HG03097 (cell line): ENCODE data around the gene SERPINA9.
"Not testable (repeated sequence)": the region's sequence is repeated elsewhere in the genome, so short reads cannot be mapped to it uniquely, and the experiment has no call there.

Source experiments
- ATAC-seq: cut with Tn5 transposase; IDR thresholded peaks from one replicate; pipeline ENCODE4 v1.9.1; 2021; ENCODE audit not compliant: unreplicated experiment, low FRiP score

SERPINA9 gene

DNA sequence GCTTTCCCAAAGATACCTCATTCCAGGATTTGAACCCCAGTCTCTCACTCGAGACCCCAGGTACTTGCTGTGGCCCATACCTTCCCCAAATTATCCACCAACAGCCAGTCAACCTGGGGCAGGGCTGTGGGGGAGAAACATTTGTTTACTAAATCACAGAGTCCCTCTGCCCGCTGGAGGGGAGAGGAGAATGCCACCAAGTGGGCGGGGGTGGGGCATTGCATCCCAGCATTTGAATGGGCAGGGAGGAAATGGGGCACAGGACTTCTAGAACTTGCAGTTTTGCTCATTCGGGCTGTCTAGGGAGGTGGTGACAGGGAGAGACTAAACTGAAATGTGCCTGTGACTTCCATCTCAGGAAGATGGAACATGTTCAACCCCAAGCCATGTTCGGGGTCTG lies 10.9 kb upstream of the SERPINA9 start:
- no peak for ATAC-seq

DNA sequence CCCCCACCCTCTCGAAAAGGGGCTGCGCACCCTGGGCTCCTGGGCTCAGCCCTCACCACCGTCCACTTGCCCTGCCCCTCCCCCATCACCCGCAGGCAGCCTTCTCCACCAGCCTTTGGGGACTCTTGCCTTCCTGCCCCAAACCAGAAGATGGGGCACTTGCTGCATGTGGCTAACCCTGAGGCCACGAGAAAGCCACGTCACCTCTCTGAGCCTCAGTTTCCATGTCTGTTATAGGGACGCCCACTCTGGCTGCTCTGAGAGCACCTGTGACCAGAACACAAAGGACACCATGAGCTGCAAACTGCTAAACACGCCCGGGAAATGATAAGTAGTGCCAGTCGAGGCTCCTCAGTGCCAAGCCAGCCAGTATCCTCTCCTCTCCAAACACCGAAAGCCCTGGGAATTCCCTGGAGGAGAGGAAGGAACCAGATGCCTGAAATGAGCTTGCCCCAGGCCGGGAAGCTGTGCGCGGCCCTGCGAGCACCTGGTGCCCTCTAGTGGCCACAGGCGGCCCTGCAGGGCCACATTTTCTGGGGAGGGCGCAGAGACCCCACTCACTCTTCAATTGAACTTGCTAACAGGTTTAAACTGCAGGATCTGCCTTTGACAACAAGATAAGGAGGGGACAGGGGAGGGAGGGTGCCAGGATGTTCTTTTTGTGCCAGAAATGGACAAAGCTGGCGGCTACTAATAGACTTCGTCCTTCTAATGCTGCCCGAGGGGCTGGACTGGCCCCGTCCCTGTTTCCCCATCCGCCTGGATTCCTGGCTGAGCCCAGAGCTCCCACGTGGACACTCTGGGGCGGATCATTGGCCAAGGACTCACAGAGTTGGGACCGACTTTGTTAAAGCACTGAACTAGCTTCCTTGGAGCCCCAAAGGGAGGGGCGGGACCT lies 10.2 kb upstream of the SERPINA9 start:
- ATAC-seq: no peak

DNA sequence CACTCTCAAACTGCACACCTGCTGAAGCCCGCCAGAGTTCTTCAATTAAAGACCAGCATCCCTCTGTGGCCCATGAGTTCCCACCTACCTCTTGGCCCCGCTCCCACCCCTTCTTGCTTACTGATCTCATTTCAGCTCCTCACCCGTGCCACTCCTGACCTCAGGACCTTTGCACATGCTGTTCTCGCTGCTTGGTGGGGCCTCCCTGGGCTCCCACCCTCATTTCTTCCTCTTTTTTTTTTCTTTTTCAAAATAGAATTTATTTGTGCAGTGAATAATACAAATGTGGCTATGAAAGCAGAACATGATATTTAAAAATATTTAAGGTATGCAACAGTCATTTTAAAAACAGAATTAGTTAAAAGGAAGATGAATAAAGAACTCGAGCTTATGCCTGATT lies 8.5 kb upstream of the SERPINA9 start:
- ATAC-seq: no peak

DNA sequence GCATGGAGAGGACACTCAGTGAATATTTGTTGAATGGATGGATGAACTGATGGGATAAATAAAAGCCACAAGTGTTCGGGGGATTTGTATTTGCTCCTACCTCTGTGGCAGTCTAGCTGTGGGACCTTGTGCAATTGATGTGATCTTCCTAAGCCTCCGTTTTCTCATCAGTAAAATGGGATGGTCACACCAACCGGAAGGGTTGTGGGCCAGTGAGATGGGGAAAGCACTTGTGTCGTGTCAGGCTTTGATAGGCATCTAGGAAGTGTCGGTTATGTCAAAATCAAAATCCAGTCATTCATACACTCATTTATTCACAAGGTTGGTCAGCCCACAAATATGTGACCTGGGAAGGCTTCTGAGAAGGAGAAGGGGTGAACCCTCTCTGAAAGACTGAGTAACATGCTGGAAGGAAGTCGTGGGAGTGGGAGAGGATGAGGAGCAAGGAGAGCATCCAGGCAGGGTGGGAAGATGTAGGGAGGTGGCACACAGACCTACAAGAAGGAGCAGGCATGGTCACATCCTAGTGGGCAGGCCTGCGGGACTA lies 7.8 kb upstream of the SERPINA9 start:
- ATAC-seq: no peak

DNA sequence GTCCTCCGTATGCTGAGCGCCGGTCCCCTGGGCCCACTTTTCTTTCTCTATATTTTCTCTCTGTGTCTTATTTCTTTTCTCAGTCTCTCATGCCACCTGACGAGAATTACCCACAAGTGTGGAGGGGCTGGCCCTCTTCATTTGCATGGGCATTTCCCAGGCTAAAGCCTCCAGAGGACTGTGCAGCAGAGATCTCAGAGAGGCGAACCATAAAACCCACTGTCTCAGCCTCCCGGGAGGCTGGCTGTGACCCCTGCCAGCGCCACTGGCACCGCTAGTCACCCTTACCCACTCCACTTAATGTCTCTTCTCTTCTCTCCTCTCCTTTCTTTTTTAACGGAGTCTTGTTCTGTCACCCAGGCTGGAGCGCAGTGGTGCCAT lies 7.1 kb upstream of the SERPINA9 start:
- ATAC-seq: no peak

DNA sequence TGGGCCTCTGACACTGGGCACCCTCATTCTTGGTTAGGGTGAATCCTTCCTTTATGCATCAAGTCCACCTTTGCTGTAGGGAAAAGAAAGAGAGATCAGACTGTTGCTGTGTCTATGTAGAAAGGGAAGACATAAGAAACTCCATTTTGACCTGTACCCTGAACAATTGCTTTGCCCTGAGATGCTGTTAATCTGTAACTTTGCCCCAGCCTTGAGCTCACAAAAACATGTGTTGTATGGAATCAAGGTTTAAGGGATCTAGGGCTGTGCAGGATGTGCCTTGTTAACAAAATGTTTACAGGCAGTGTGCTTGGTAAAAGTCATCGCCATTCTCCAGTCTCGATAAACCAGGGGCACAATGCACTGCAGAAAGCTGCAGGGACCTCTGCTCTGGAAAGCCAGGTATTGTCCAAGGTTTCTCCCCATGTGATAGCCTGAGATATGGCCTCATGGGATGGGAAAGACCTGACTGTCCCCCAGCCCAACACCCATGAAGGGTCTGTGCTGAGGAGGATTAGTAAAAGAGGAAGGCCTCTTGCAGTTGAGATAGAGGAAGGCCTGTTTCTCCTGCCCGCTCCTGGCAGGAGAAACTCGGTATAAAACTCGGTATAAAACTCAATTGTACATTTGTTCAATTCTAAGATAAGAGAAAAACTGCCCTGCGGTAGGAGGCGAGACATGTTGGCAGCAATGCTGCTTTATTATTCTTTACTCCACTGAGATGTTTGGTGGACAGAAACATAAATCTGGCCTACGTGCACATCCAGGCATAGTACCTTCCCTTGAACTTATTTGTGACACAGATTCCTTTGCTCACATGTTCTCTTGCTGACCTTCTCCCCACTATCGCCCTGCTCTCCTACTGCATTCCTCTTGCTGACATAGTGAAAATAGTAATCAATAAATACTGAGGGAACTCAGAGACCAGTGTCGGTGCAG lies 6.4 kb upstream of the SERPINA9 start:
- not testable (repeated sequence) for ATAC-seq

DNA sequence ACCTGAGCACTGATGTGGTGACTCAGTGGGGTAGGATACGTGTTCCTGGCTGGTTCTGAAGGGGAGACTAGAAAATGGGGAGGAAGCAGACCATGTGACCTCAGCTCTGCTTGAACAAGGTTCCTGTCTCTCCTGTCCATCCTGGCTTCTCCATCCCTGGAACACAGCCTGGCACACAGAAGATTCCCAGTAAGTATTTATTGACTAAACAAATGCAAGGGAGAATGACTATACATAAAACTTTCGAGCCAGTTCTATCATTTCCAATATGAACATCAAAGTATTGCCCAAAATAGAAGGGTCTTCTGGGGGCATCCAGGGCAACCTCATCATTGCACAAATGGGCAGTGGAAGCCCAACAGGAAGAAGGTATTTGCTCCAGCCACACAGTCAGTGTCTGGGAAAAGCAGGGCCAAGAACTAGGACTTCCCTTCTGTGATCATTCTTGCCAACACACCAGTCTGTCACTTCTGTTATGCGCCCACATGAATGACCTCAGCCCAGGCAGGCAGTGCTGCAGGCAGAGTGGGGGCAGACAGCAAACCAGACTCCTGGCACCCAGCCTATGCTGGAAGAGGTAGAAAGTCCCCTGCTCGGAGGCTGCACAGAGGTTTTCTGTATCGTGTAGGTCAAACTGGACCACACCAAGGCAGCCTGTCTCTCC lies 5.6 kb upstream of the SERPINA9 start:
- no peak for ATAC-seq

DNA sequence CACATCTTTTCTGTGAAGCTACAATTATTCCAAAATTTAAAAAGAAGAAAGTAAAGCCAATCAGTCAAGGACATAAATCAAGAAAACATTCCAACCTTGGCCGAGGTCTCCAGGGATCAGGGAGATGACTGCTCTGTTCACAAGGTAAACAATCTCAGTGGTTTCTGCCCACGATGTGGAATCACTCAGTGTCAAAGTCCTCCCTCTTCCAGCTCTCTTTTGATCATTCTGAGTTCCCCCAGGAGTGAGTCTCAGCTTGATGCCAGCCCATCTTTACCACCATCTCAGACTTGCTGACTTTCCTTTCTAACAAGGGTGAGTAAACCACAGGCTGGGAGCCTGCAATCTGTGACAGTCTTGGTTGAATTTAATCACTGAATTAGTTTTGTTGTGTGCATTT lies 4.8 kb upstream of the SERPINA9 start:
- ATAC-seq: no peak

DNA sequence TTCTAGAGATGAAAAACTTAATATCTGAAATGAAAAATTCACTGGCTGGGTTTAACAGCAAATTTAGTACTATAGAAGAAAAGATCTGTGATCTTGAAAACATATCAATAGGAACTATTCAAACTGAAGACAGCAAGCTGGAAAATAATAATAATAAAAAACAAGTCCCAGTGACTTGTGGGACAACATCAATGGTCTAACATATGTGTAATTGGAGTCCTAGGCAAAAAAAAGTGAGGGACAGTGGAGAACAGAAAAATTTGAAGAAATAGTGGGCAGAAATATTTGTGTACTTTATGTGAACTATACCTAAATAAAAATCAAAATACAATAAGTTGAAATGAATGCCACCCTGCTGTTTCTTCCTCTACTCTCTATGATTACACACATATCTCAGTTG lies 2.4 kb upstream of the SERPINA9 start:
- no peak for ATAC-seq

DNA sequence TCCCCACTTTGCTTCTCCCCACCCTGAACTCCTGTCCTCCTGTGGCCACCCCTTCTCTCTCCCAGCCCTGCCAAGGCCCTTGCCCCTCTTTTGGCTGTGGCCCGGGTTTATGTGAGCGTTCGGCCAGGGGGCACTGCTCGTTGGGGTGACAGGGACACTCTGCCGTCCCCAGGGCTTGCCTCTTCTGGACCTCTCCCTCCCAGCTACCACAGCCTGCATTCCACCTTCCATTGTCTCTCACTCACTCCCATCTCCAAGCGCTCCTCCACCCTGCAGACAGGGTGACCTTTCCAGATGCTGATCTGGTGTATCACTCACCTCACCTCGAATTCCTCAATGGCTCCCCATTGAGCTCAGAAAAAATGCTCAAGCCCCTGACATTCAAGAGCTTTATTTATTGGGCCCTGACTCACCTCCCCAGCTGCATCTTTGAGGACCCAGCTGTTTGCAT lies 1.4 kb downstream of the SERPINA9 start:
- no peak for ATAC-seq

DNA sequence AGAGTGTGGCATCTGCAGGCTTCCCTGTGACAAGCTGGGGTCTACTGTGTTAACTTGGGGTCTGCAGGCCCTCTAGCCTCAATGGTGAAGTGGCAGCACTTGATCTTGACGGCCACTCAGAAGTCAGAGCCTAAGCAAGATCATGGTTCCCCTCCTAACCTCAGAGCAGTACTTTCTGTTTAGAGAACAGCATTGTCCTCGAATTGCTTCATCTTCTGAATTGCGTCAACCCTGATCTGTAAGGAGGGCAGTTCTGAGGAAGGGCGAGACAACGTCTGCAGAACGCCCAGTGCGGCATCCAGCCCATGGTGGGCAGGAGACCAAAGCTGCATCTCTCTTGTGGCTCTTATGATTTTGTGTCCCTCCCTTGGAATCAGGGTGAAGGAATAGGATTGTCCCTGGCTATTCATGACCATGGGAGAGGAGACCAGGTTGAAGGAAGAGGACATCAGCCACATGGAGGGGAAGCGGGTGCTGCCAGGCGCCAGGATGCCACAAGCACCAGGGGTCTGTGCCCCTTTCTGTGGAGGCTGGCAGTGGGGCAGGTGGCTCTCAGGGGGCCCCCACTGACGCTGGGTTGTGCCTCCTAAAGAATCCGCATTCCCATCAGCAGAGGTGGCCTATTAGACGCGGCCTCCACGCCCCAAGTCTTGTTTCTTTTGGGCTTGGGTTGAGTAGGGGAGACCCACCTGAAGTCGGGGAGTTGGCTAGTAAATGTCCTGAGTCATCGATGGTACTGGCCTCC lies 2.2 kb downstream of the SERPINA9 start:
- ATAC-seq: no peak

DNA sequence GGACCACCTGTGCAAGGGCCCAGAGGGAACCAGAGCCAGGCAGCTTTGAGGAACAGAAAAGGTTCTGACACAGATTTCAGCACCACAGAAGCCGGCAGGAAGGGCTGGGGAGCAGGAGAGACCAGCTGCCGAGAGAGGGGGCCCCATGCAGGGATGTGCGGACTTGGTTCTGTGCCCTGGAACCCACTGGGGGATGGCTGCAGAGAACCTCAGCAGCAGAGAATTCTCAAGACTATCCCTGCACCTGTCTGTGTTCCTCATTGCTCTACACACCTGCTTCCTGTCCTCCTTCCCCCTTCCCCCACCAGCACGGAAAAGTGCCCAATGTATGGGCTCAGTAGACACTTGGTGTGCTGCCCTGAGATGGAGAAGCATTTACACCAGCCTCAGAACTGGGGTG lies 3.2 kb downstream of the SERPINA9 start:
- ATAC-seq: no peak

DNA sequence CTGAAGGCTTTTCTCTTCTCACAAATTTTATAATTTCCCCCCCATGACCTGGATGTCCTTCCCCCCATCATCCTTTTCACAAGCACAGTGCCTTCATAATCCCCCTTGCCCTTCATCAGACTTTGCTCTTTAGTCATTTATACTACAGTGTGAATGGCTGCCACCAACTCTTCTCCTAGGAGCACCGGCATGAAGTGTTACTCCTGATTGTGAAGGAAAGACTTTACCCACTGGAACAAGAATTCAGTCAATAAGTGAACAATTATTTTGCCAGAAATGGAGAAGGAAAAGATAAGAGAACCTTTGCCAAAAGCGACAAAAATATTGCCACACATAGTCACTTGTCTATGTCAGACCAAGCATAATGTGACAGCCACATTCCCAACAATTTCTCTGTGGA lies 5.0 kb downstream of the SERPINA9 start:
- no peak for ATAC-seq

DNA sequence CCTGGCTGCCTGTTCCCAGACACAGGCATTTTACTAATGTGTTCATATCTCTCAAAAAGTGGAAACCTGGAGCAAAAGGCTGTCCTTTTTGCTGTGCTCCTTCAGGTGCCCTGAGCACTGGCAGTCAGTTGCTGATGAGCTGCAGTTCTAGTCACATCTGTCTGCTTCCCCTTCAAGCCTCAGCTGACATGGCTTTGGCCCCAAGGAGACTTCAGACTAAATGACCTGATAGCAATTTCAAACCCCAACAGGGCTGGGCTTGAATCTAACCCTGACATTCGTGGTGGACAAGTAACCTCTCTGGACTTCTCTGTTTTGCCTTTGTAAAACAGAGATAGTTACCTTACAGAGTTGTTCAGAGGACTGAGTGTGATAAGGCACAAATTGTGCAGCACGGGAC lies 5.7 kb downstream of the SERPINA9 start:
- ATAC-seq: no peak

DNA sequence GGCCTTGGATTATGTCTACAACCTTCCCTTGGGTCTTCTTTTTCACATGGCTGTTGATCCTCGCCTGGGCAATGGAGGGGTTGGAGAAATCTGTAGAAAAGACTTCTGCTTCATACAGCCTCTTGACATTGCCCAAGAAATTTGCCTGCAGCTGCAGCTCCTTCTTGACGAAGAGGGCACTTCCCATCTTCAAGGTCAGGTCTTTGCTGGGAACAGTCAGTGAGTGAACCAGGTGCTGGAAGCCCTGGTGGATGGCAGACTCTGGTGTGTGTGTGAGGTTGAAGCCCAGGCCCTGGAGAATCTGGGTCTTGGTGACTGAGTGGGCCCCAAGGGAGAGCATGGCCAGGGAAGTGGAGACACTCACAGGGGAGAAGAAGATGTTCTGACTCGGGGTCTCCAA lies 6.7 kb downstream of the SERPINA9 start:
- ATAC-seq: no peak

DNA sequence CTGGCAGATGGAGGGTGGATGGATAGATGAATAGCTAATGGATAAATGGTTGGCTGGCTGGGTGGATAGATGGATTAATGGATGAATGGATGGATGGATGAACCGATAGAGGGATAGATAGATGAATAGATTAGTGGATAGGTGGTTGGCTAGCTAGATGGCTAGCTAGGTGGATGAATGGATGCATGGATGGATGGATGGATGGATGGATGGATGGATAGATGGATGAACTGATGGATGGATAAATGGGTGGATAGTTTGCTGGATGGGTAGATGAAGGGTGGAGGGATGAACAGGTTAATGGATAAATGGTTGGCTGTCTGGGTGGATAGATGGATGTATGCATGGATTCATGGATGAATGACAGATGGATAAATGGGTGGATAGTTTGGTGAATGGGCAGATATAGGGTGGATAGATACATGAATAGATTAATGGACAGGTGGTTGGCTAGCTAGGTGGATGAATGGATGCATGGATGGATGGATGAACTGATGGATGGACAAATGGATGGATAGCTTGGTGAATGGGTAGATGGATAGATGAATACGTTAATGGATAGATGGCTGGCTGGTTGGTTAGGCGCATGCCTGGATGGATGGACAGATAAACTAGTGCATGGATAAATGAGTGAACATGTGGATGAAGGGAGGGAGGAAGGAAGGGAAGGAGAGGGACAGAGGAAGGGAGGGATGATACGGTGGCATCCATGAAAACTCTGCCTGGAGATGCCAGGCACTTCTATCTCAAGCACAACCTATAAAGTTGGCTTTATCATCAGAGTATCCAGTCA lies 8.1 kb downstream of the SERPINA9 start:
- ATAC-seq: no peak

DNA sequence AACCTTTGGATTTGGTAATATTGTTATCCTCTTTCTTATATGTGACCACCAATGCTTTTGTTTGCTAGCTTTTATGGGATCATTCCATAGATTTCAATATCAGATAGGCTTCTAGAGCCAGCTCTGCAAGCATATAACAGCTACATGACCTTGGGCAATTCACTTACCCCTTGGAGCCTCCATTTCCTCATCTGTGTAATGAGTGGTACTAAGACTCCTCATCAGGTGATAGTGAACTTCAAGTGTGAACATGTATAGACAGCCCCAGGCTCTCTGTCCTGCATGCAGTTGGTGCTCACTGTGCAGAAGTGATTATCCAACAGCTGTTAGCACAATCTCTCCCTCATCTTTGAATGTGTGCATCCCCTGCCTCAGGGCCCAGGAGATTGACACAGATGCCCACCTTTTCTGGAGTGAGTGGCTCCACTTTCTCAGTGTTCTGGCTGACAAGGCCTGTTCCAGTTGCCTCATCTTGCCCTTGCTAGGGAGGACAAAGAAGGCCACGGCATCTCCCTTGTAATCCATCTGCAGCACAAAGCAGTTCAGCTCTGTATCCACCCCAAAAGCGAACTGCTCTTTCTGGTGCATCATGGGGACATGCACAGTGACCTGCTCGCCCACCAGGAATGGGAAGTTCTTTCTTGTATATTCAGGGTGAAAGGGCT lies 9.2 kb downstream of the SERPINA9 start:
- ATAC-seq: no peak

DNA sequence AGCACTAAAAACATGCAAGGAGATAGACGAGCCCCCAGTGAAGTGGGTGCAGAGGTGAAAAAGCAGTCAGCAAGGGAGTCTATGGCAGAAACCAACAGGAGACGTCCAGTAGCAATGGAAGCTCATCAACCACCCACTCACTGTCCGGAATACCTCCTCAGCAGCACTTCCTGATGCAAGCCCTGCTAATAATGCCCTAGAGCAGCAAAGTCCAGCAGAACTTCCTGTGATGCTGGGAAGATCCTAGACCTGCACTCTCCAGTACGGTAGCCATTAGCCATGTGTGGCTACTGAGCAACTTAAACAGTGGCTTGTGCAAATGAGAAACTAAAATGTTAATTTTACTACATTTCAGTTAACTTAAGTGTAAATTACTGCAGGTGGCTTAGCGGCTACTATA lies 11.0 kb downstream of the SERPINA9 start:
- ATAC-seq: no peak

DNA sequence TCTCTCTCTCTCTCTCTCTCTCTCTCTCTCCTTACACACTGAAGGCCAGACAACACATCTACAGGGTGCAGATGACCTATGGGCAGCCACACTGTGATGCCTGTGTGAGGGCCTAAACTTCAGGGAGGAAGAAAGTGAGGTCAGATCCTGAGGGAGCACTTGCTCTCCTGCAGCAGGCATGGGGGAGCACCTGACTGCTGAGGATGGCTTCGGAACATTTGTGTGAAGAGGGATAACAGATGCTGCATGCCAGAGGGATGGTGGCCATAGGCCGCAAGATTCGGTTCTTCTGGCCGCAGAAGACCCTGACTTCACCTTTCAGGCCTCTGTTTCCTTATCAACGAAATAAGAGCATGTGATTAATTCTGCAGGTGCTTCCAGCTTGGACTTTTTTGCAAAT lies 11.7 kb downstream of the SERPINA9 start:
- no peak for ATAC-seq
